Activated CD8-positive, alpha-beta memory T cell treated with anti-CD3 and anti-CD28 coated beads for 1 hour (primary cell): Measurements from ENCODE around the gene ADCY5.

ENCODE experiments used
- DNase-seq, 2 donors: peaks; one replicate each; pipeline ENCODE4 v3.0.0-alpha.2; 2020; ENCODE audit warnings: low read depth in 1 of 2; ENCODE audit errors: extremely low read depth in 1 of 2

Gene ADCY5

GRCh38 chr3:123312331-123313265 lies 136.3 kb downstream of the ADCY5 start:
- no peak for DNase-seq

- DNase-seq, result no peak
Measured at GRCh38 chr3:123311201-123311600, 137.7 kb downstream of the ADCY5 start.

DNA sequence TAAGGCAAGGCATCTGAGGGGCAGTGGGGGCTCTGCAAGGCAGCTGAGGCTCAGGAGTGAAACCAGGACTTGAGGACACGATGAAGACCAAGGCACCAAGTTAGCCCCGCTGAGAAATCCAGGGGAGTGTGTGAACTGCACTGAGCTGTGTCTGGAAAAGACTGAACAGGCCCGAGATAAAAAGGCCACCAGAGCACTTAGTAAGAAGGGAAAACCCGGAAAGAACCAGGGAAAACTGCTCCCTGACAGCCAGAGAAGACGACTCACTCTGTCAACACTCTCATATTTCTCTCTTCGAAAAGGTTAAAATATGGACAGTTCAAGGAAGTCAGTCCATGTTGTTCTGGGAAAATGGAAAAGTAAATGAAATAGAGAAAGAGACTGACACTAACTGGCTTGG lies 138.1 kb downstream of the ADCY5 start:
- DNase-seq, result no peak

DNA sequence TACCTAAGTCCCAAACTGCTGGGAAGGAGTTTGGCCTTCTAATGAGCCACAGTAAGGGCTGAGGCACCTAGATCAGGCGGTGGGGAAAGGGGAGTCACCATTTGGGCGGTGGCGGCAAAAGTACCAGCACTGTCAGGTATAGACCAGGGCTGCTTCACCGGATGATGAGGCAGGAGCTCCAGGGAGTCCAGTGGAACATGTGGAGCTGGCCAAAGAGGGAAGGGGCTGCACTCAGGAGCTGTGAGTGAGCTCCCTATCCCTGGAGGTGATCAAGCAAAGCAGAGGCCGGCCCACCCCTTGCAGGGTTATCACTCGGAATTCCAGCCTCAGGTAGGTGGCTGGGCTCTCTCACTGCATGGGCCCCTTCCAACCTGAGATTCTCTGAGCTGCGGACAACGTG lies 138.7 kb downstream of the ADCY5 start:
- DNase-seq, result no peak

DNA sequence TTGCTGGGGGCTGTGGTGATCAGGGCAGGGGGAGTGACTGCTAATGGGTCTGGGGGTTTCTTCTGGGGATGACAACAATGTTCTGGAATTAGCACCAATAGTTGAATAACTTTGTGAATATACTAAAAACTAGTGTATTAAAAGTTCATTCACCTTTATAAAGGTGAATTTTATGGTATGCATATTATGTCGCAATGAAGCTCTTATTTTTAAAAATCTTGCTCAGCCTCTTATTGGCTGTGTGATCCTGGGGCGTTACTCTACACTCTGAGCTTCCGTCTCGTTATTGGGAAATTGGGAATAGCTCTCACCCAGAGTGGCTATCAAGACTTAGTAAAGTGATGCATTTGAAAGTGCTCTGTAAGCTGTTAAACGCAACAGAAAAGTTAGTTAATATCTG lies 141.8 kb downstream of the ADCY5 start:
- DNase-seq, result no peak

- DNase-seq, result no peak
Measured at GRCh38 chr3:123305192-123305591, 143.7 kb downstream of the ADCY5 start.

- DNase-seq, result no peak
Measured at GRCh38 chr3:123303976-123304560, 144.8 kb downstream of the ADCY5 start.

DNA sequence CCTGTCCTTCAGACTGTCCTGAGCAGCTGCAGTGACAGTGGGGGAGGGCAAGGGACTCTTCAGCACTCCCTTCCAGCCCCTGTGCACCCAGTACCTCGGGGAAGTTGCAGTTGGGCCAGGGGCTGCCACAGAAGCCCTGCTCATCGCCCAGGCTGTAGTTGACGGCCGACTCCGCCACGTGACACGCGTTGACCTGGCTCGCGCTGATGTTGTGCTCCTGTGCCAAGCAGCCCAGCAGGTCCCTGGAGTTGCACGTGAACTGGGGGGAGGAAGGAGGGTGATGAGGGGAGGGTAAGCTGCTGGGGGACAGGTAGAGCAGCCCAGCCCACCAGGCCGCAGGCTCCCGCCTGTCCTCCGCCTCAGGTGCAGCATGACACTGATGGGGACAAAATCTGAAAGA lies 145.9 kb downstream of the ADCY5 start:
- no peak for DNase-seq

GRCh38 chr3:123301331-123302184 lies 147.3 kb downstream of the ADCY5 start:
- DNase-seq, result no peak

- no peak for DNase-seq
Measured at GRCh38 chr3:123300583-123300982, 148.3 kb downstream of the ADCY5 start.

DNA sequence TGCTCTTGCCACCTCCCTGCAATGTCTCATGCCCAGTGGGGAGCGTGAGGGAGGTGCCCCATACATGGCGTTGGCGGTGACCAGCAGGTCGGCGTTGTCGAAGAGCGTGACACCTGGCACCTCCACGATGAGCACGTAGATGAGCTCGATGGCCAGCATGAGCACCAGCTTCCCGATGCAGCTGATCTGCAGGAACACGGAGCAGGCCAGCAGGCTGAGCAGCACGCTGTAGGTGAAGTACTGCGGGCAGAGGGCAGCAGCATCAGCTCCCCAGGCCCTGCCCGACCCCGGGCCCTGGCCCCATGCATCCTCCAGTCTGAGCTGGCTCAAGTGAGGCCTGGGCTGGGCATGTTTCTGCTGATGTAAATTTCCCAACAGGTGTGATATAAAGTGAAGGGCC lies 148.8 kb downstream of the ADCY5 start:
- DNase-seq, result no peak

- DNase-seq, result no peak
Measured at GRCh38 chr3:123299581-123299980, 149.3 kb downstream of the ADCY5 start.

DNA sequence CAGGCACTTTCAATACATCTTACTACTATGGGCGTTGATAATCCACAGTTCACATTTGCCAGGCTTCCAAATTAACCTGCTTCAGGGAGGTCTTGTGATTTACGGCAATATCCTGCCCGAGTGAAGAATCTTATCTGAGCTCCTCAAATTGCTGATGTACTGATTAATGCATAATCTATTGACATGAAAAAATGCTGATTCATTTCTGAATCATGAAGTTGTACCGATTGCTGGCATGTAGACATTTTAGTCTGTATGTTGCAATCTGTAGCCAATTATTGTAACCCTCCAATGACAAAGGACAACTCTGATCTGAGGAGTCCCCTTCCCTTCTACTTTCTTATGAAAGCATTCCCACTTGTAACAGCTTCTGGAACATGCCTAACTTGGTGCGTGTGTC lies 150.0 kb downstream of the ADCY5 start:
- DNase-seq, result no peak

- DNase-seq, result no peak
Measured at GRCh38 chr3:123297627-123297899, 151.3 kb downstream of the ADCY5 start.

DNA sequence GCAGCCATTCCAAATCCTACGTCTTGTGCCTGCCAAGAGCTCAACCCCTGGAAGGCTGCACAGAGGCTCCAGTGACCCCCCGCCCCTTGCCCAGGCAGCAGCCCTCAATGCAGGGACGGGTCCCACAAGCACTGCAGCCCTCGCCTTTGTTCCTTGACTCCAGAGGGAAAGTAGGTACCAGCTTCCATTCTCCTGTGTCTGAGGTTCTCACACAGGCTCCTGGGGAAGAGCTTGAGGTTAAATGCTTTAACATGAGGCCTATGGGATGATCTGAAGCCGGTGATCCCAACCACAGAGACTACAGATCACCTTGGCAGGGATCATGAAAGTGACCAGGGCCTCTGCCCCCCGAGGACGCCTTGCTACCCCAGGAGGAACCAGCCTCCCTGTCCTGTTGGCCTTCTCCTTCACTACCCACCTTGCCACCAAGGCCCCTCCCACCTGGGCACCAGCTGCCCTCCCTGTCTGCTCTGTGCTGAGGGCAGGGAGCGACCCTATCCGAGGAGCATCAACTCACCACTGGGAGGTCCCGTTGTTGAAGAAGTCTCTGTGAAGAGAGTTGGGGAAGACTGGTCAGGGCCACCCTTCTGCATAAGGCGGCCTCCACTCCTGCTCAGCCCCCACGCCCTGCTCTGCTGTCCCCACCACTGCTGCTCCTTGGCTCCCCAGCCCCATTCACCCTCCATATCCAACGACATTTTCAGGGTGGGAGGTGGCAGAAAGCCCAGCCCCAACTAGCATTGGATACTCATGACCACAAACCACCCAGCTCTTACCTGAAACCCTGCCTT lies 151.9 kb downstream of the ADCY5 start:
- no peak for DNase-seq

- no peak for DNase-seq
Measured at GRCh38 chr3:123296261-123296660, 152.6 kb downstream of the ADCY5 start.

- no peak for DNase-seq
Measured at GRCh38 chr3:123295901-123296250, 153.0 kb downstream of the ADCY5 start.

GRCh38 chr3:123295171-123295900 lies 153.6 kb downstream of the ADCY5 start:
- DNase-seq, result no peak

DNA sequence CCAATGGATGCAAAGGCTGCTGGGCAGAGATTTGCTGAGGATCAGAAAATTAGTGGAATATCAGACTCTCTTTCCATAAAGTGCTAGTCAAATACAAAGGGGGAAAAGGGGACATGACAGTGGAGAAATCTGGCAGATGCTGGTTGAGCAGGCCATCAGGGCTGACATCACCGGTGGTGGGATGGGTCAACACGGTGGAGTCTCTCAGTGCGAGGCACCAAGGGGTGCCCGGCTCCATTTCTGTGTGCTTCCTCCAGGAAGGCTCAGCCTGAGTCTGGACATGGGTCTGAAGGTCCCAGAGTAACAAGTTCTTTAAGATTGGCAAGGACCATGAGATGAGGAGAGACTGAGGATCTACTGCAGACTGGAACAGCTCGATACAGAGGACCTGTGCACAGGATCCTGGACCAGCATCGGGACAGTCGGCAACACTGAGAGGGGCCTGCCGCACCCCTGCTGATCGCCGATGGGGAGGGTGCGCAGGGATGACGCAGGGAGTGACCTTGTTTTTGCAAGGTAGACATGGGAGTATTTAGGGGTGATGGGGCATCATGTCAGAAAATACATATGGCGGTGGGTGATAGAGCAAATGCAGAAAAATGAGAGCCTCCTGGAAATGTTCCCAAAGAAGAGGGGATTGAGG lies 154.5 kb downstream of the ADCY5 start:
- DNase-seq, result no peak
